Sigmoid colon (tissue), 7 donors: ENCODE results near the gene LINGO4. TPM values are rescaled to one million over a fixed set of nuclear protein-coding genes. Genes with fewer than 3 reads are reported as not detected.

ENCODE experiments used
- DNase-seq: peaks from one replicate; pipeline ENCODE4 v3.0.0-alpha.2; 2019
- H3K27ac ChIP-seq, 4 donors: fragments of 200-600 bp; sonication (generic); one replicate each; pipeline ENCODE4 v1.5.1; 2016 to 2019; ENCODE audit warnings: mild to moderate bottlenecking in 1 of 4
- H3K27me3 ChIP-seq, 3 donors: fragments of 200-600 bp; sonication (generic); one replicate each; pipeline ENCODE4 v1.5.1; 2019; ENCODE audit warnings: mild to moderate bottlenecking in 1 of 3
- H3K36me3 ChIP-seq, 4 donors: fragments of 200-600 bp; sonication (generic); one replicate each; pipeline ENCODE4 v1.5.1; 2016 to 2019
- H3K4me1 ChIP-seq, 4 donors: fragments of 200-600 bp; sonication (generic); one replicate each; pipeline ENCODE4 v1.5.1; 2017 to 2019
- H3K4me3 ChIP-seq, 4 donors: fragments of 200-600 bp; sonication (generic); one replicate each; pipeline ENCODE4 v1.5.1; 2017 to 2019; ENCODE audit warnings: mild to moderate bottlenecking in 2 of 4, moderate library complexity in 1 of 4
- H3K9me3 ChIP-seq, 4 donors: fragments of 200-600 bp in 3 of 4; sonication (generic) in 3 of 4; one replicate each; pipeline versions ENCODE4 v1.5.1 to v1.6.1; 2013 to 2019
- EP300 ChIP-seq, 4 donors: sonication (generic); formaldehyde crosslinking; IDR thresholded peaks; one replicate each; pipeline ENCODE4 v1.6.1; 2017; ENCODE audit warnings: antibody characterized with exemption in 4 of 4
- POLR2A ChIP-seq, 2 donors: fragments of 450-650 bp; IDR thresholded peaks; one replicate each; pipeline ENCODE4 v1.6.1; 2016; ENCODE audit warnings: antibody characterized with exemption in 2 of 2, mild to moderate bottlenecking in 2 of 2, moderate library complexity in 2 of 2
- POLR2AphosphoS5 ChIP-seq, 4 donors: sonication (generic); formaldehyde crosslinking; IDR thresholded peaks; one replicate each; pipeline ENCODE4 v1.6.1; 2017; ENCODE audit warnings: antibody characterized with exemption in 4 of 4
- WGBS, 2 donors: extraction: QIAGEN DNeasy Blood & Tissue Kit; methylation state at CpG; one replicate each; pipeline ENCODE4 v1.1.7; 2013; 5-methylcytosine and 5-hydroxymethylcytosine counted together
- intact Hi-C: fragments of 100-400 bp; cut with DNase I; formaldehyde crosslinking; loops from one replicate; pipeline ENCODE4 v1.15.1; 2023
- polyA plus RNA-seq, 3 donors: library from polyadenylated mRNA; stranded (reverse); fragments of 200-250 nt; gene quantifications; one replicate each; pipeline ENCODE4 v1.2.3, GENCODE V29; 2013
- total RNA-seq, 4 donors: library from RNA; depleted of rRNA; stranded (reverse); fragments of >200 nt; gene quantifications; one replicate each; pipeline ENCODE4 v1.1.0, GENCODE V29; 2016
- TF ChIP-seq, protein P1 (sequence below), 4 experiments: fragments of 450-650 bp in 3 of 4; fragments of 200-600 bp in 1 of 4; IDR thresholded peaks; one replicate each; pipeline ENCODE4 v1.5.1; 2016 to 2019; ENCODE audit warnings: antibody characterized with exemption in 4 of 4, mild to moderate bottlenecking in 3 of 4, moderate library complexity in 2 of 4
- donor health status: healthy with polysubstance abuse.
- donor health status: Bipolar disorder and iron deficiency.
- donor health status: healthy.

LINGO4 gene
- total and polyA plus RNA-seq, 7 donors = 0.13 to 0.16 TPM; not detected in 5

GRCh38 chr1:151816548-151817352 is 11.5 kb upstream of the LINGO4 start:
- WGBS, 2 donors = 82 to 85% methylated on average over 26 of the region's 26 CpGs
- intact Hi-C loops = no loop called here
- H3K4me1 ChIP-seq = no peaks in the 10 kb centered on the region
- DNase-seq = no peak
- TF ChIP-seq POLR2AphosphoS5 (IDR thresholded peaks at IDR 0.05) = no peak
- TF ChIP-seq EP300 (IDR thresholded peaks at IDR 0.05) = no peak
- TF ChIP-seq, protein P1, sequence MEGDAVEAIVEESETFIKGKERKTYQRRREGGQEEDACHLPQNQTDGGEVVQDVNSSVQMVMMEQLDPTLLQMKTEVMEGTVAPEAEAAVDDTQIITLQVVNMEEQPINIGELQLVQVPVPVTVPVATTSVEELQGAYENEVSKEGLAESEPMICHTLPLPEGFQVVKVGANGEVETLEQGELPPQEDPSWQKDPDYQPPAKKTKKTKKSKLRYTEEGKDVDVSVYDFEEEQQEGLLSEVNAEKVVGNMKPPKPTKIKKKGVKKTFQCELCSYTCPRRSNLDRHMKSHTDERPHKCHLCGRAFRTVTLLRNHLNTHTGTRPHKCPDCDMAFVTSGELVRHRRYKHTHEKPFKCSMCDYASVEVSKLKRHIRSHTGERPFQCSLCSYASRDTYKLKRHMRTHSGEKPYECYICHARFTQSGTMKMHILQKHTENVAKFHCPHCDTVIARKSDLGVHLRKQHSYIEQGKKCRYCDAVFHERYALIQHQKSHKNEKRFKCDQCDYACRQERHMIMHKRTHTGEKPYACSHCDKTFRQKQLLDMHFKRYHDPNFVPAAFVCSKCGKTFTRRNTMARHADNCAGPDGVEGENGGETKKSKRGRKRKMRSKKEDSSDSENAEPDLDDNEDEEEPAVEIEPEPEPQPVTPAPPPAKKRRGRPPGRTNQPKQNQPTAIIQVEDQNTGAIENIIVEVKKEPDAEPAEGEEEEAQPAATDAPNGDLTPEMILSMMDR (IDR thresholded peaks at IDR 0.05) = no peak
- TF ChIP-seq POLR2A (IDR thresholded peaks at IDR 0.05) = no peak
- H3K36me3 ChIP-seq = no peaks in the 10 kb centered on the region
- no peaks in the 10 kb centered on the region for H3K27me3 ChIP-seq
- no peak overlapping the region for H3K27ac ChIP-seq
- no peak overlapping the region for H3K4me3 ChIP-seq
- no peaks in the 10 kb centered on the region for H3K9me3 ChIP-seq

- Histone ChIP-seq H3K27ac (no peak overlapping the region), H3K36me3 (no peaks in the 10 kb centered on the region), H3K9me3 (no peaks in the 10 kb centered on the region), H3K4me3 (no peak overlapping the region), H3K4me1 (no peaks in the 10 kb centered on the region), H3K27me3 (no peaks in the 10 kb centered on the region)
- WGBS, 2 donors = 43 to 85% methylated on average over 12 of the region's 12 CpGs
- intact Hi-C loops = no loop called here
- TF ChIP-seq POLR2A (IDR thresholded peaks at IDR 0.05) = no peak
- DNase-seq = no peak
These were observed 10.6 kb upstream of the LINGO4 start for GRCh38 chr1:151815716-151816327.

- TF ChIP-seq, protein P1 (IDR thresholded peaks at IDR 0.05) = no peak
- TF ChIP-seq POLR2A (IDR thresholded peaks at IDR 0.05) = no peak
- no peak for TF ChIP-seq EP300 (IDR thresholded peaks at IDR 0.05)
- no peak for TF ChIP-seq POLR2AphosphoS5 (IDR thresholded peaks at IDR 0.05)
- H3K4me3 ChIP-seq = no peak overlapping the region
- H3K4me1 ChIP-seq = no peaks in the 10 kb centered on the region
- 86 to 89% methylated on average over 8 of the region's 8 CpGs for WGBS, 2 donors
- DNase-seq = no peak
- H3K36me3 ChIP-seq = no peaks in the 10 kb centered on the region
- H3K27me3 ChIP-seq = no peaks in the 10 kb centered on the region
- H3K9me3 ChIP-seq = no peaks in the 10 kb centered on the region
- intact Hi-C loops = no loop called here
- H3K27ac ChIP-seq = no peak overlapping the region
These were observed 9.8 kb upstream of the LINGO4 start for GRCh38 chr1:151814971-151815545.

DNA sequence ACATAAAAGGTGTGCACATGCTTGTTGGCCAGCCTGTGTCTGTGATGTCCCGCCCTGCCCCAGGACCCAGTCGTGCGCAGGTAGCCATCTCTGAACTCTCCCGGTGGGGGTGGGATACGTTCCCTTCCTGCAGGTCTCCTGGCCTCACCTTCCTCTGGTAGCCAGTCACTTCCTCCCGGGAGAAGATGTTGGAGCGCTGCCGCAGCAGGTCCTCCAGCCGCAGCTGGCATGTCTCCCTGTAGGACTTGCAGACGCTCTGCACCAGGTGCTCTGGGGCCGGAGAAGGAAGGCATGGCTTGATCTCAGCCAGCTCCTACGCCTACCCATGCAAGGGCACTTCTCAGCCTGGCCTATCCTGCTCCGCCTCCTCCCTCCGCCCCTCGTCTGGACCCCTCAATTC is 9.2 kb upstream of the LINGO4 start:
- no peaks in the 10 kb centered on the region for H3K27me3 ChIP-seq
- 91 to 92% methylated on average over 15 of the region's 15 CpGs for WGBS, 2 donors
- no peak for TF ChIP-seq POLR2A (IDR thresholded peaks at IDR 0.05)
- TF ChIP-seq EP300 (IDR thresholded peaks at IDR 0.05) = no peak
- TF ChIP-seq, protein P1 (IDR thresholded peaks at IDR 0.05) = no peak
- no peak for TF ChIP-seq POLR2AphosphoS5 (IDR thresholded peaks at IDR 0.05)
- H3K36me3 ChIP-seq = no peaks in the 10 kb centered on the region
- H3K4me1 ChIP-seq = no peaks in the 10 kb centered on the region
- intact Hi-C loops = no loop called here
- no peak overlapping the region for H3K4me3 ChIP-seq
- H3K9me3 ChIP-seq = no peaks in the 10 kb centered on the region
- H3K27ac ChIP-seq = no peak overlapping the region
- DNase-seq = no peak

DNA sequence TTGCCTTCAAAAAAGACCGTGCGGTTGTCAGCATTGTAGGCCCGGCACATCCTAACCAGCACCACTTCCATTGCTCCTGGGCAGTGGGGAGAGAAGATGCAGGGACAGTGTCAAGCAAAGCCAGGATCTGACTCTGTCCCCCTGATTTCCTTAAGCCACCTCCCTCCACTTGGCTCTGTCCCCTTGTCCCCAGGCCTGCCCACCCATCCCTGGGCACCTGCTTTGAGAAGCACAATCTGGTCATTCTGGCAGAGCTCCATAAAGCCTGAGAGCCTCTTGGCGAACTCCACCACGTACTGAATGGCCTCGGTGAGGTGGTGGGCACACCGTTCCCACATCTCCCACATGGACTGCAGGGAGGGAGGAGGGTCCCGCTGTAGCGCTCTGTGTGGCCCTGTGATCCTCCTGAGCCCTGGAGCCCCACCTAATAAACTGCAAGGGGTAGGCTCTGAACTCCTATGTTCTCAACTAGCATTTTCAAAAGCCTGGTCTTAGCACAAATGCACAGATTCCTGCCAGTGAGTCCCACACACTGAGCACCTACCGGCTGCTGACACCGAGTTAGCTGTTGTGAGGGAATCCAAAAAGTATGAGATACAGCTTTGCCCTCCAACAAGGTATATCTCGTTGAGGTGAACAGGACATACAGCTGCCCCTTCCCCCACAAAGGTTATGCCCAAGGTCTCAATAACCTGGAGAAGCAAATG is 8.2 kb upstream of the LINGO4 start:
- Histone ChIP-seq H3K9me3 (no peaks in the 10 kb centered on the region), H3K27me3 (no peaks in the 10 kb centered on the region), H3K4me3 (no peak overlapping the region), H3K36me3 (no peaks in the 10 kb centered on the region), H3K27ac (no peak overlapping the region), H3K4me1 (no peaks in the 10 kb centered on the region)
- TF ChIP-seq, protein P1 (IDR thresholded peaks at IDR 0.05) = no peak
- TF ChIP-seq POLR2A (IDR thresholded peaks at IDR 0.05) = no peak
- no peak for TF ChIP-seq POLR2AphosphoS5 (IDR thresholded peaks at IDR 0.05)
- TF ChIP-seq EP300 (IDR thresholded peaks at IDR 0.05) = no peak
- WGBS, 2 donors = 87 to 90% methylated on average over 12 of the region's 12 CpGs
- DNase-seq = no peak
- intact Hi-C loops = no loop called here
